Gastroesophageal sphincter (tissue), 4 donors: ENCODE data around the gene DNASE2. TPM values are rescaled to one million over a fixed set of nuclear protein-coding genes. Genes with fewer than 3 reads are reported as not detected.
"Not testable (repeated sequence)": the region's sequence is repeated elsewhere in the genome, so short reads cannot be mapped to it uniquely, and the experiment has no call there.

ENCODE experiments used
- ATAC-seq: fragments of 150-250 bp; one replicate; pipeline ENCODE4 v1.9.1; 2016; ENCODE audit warnings: mild to moderate bottlenecking, moderate library complexity
- H3K27ac ChIP-seq, 4 donors: fragments of 200-600 bp; sonication (generic) in 3 of 4; 1 replicate in 3 of 4; 2 replicates in 1 of 4; pipeline ENCODE4 v1.5.1; 2016 to 2019
- H3K27me3 ChIP-seq: fragments of 200-600 bp; sonication (generic); one replicate; pipeline ENCODE4 v1.5.1; 2019
- H3K36me3 ChIP-seq, 2 donors: fragments of 200-600 bp; sonication (generic); one replicate each; pipeline ENCODE4 v1.5.1; 2019; ENCODE audit warnings: control low read depth in 1 of 2
- H3K4me1 ChIP-seq, 3 donors: fragments of 200-600 bp; sonication (generic); 1 replicate in 2 of 3; 2 replicates in 1 of 3; pipeline ENCODE4 v1.5.1; 2016 to 2019; ENCODE audit warnings: control low read depth in 2 of 3
- H3K4me3 ChIP-seq, 2 donors: fragments of 200-600 bp; sonication (generic); one replicate each; pipeline ENCODE4 v1.5.1; 2019; ENCODE audit warnings: mild to moderate bottlenecking in 1 of 2, moderate library complexity in 1 of 2
- H3K9me3 ChIP-seq, 3 donors: fragments of 200-600 bp; sonication (generic); one replicate each; pipeline ENCODE4 v1.5.1; 2017 to 2019; ENCODE audit warnings: control low read depth in 2 of 3
- CTCF ChIP-seq, 4 experiments: fragments of 200-600 bp in 2 of 4; fragments of 450-650 bp in 2 of 4; sonication (generic) in 1 of 4; IDR thresholded peaks; one replicate each; pipeline ENCODE4 v1.5.1; 2017 to 2019; ENCODE audit warnings: antibody characterized with exemption in 4 of 4, mild to moderate bottlenecking in 2 of 4, moderate library complexity in 2 of 4
- EP300 ChIP-seq: sonication (generic); formaldehyde crosslinking; IDR thresholded peaks from one replicate; pipeline ENCODE4 v1.6.1; 2017; ENCODE audit warnings: antibody characterized with exemption, mild to moderate bottlenecking
- POLR2A ChIP-seq, 2 donors: fragments of 450-650 bp; IDR thresholded peaks; one replicate each; pipeline ENCODE4 v1.6.1; 2017; ENCODE audit warnings: antibody characterized with exemption in 2 of 2, mild to moderate bottlenecking in 2 of 2, moderate library complexity in 1 of 2
- POLR2AphosphoS5 ChIP-seq: sonication (generic); formaldehyde crosslinking; IDR thresholded peaks from one replicate; pipeline ENCODE4 v1.6.1; 2017; ENCODE audit warnings: antibody characterized with exemption
- WGBS, 2 donors: methylation state at CpG; one replicate each; pipeline ENCODE4 v1.1.5; 2018; ENCODE audit warnings: low coverage in 1 of 2; 5-methylcytosine and 5-hydroxymethylcytosine counted together
- total RNA-seq, 4 donors: library from RNA; depleted of rRNA; stranded (reverse); fragments of >200 nt; gene quantifications; one replicate each; pipeline ENCODE4 v1.1.0, GENCODE V29; 2016

Gene DNASE2
- total RNA-seq, 4 donors from 2014 or later, result 22.3 to 37.1 (median 32.9) TPM

- Histone ChIP-seq H3K9me3 (no peaks in the 10 kb centered on the region), H3K4me3 (no peak overlapping the region), H3K27ac (no peak overlapping the region), H3K36me3 (peaks cover 0 to 41% of the 10 kb centered on the region in 2 donors), H3K4me1 (peaks cover 0 to 14% (median 0%) of the 10 kb centered on the region in 3 donors), H3K27me3 (no peaks in the 10 kb centered on the region)
- 37% methylated on average over 2 of the region's 3 CpGs; no CpG with 5 or more reads in 1 of the 2 donors for WGBS, 2 donors
- TF ChIP-seq POLR2A (IDR thresholded peaks at IDR 0.05) (no peak), CTCF (IDR thresholded peaks at IDR 0.05) (no peak), POLR2AphosphoS5 (no peak), EP300 (no peak)
- no peak for ATAC-seq
Measured at GRCh38 chr19:12921047-12921446, 39.8 kb upstream of the DNASE2 start.

- ATAC-seq, result no peak
- Histone ChIP-seq H3K27me3 (no peaks in the 10 kb centered on the region), H3K36me3 (peaks cover 0 to 13% of the 10 kb centered on the region in 2 donors), H3K4me1 (peaks cover 0 to 26% (median 0%) of the 10 kb centered on the region in 3 donors), H3K27ac (no peak overlapping the region), H3K4me3 (no peak overlapping the region), H3K9me3 (no peaks in the 10 kb centered on the region)
- 80 to 97% methylated on average over 2 to 5 of the region's 14 CpGs for WGBS, 2 donors
- no peak for TF ChIP-seq EP300
- TF ChIP-seq CTCF (IDR thresholded peaks at IDR 0.05), result no peak
Measured at GRCh38 chr19:12918253-12918652, 37.0 kb upstream of the DNASE2 start.

GRCh38 chr19:12915860-12916259 is 34.6 kb upstream of the DNASE2 start:
- ATAC-seq, H3K36me3 ChIP-seq, H3K27ac ChIP-seq, H3K4me3 ChIP-seq, H3K27me3 ChIP-seq, H3K9me3 ChIP-seq: not testable (repeated sequence)
- H3K4me1 ChIP-seq, result peaks cover 0 to 42% (median 6%) of the 10 kb centered on the region in 3 donors
- WGBS, 2 donors, result 83% methylated on average over 4 of the region's 4 CpGs; no CpG with 5 or more reads in 1 of the 2 donors

GRCh38 chr19:12913851-12914690 is 32.8 kb upstream of the DNASE2 start:
- no peak for ATAC-seq
- no peaks in the 10 kb centered on the region for H3K9me3 ChIP-seq
- H3K27me3 ChIP-seq, result no peaks in the 10 kb centered on the region
- peak overlapping the region; percentile 57 to 87 (median 86) for H3K27ac ChIP-seq
- H3K4me3 ChIP-seq, result no peak overlapping the region
- peaks cover 0 to 35% (median 6%) of the 10 kb centered on the region in 3 donors for H3K4me1 ChIP-seq
- WGBS, 2 donors, result 47 to 49% methylated on average over 7 to 8 of the region's 12 CpGs
- no peaks in the 10 kb centered on the region for H3K36me3 ChIP-seq
- TF ChIP-seq POLR2AphosphoS5 (no peak), CTCF (IDR thresholded peaks at IDR 0.05) (no peak), POLR2A (IDR thresholded peaks at IDR 0.05) (no peak), EP300 (no peak)

- no peaks in the 10 kb centered on the region for H3K9me3 ChIP-seq
- peaks cover 0 to 29% (median 6%) of the 10 kb centered on the region in 3 donors for H3K4me1 ChIP-seq
- no peaks in the 10 kb centered on the region for H3K36me3 ChIP-seq
- peak overlapping the region in 1 of 2 donors; percentile 33 for H3K4me3 ChIP-seq
- peak overlapping the region; percentile 57 to 87 (median 86) for H3K27ac ChIP-seq
- WGBS, 2 donors, result 13 to 17% methylated on average over 1 to 10 of the region's 22 CpGs
- TF ChIP-seq CTCF (IDR thresholded peaks at IDR 0.05) (no peak), POLR2AphosphoS5 (peak; percentile 60)
- ATAC-seq, result peak; percentile 98
- H3K27me3 ChIP-seq, result no peaks in the 10 kb centered on the region
Measured at GRCh38 chr19:12913011-12913561, 31.8 kb upstream of the DNASE2 start.
